ENCODE results near the gene ZBTB2. TPM values are rescaled to one million over a fixed set of nuclear protein-coding genes. Genes with fewer than 3 reads are reported as not detected.

ZBTB2 gene
- total RNA-seq, 1 donor from 2014 or later: 11.6 TPM

- H4K20me1 ChIP-seq (ENCODE audit: low read depth): peaks cover 16% of the 10 kb centered on the region
- no peaks in the 10 kb centered on the region for H3K36me3 ChIP-seq
- H3K27ac Mint-ChIP-seq: no peak overlapping the region
- H3K4me1 ChIP-seq: peaks cover 18% of the 10 kb centered on the region
- no peaks in the 10 kb centered on the region for H3K9me3 Mint-ChIP-seq
- H3K4me3 ChIP-seq: no peak overlapping the region
- no peak for DNase-seq (ENCODE audit: low spot score)
- H3K36me3 Mint-ChIP-seq: peaks cover 10% of the 10 kb centered on the region
- H3K4me1 Mint-ChIP-seq: peaks cover 33% of the 10 kb centered on the region
- H3K9ac ChIP-seq: no peak overlapping the region
- H3K9me3 ChIP-seq (ENCODE audit: low read depth): no peaks in the 10 kb centered on the region
- peak overlapping the region; percentile 18 for H3K4me3 Mint-ChIP-seq
- H2AFZ ChIP-seq (replicated peaks): no peak overlapping the region
- H3K27me3 ChIP-seq: no peaks in the 10 kb centered on the region
- peaks cover 83% of the 10 kb centered on the region for H3K79me2 ChIP-seq (ENCODE audit: low read depth)
- H3K4me2 ChIP-seq: no peak overlapping the region
- peaks cover 8% of the 10 kb centered on the region for H3K27me3 Mint-ChIP-seq (ENCODE audit: insufficient read depth, low read depth)
- peaks cover 51% of the 10 kb centered on the region for H3F3A ChIP-seq (ENCODE audit: low read depth)
- TF ChIP-seq EZH2 (IDR thresholded peaks at IDR 0.05) (no peak), CTCF (IDR thresholded peaks at IDR 0.05) (no peak), EZH2phosphoT487 (IDR thresholded peaks at IDR 0.05) (no peak)
- no peak overlapping the region for H3K27ac ChIP-seq
Observed at GRCh38 chr6:151388236-151388635, 3.1 kb downstream of the ZBTB2 start.

GRCh38 chr6:151387175-151387970, 4.0 kb downstream of the ZBTB2 start:
- Mint-ChIP-seq H3K36me3 (peaks cover 6% of the 10 kb centered on the region), H3K4me1 (peaks cover 25% of the 10 kb centered on the region), H3K27ac (no peak overlapping the region), H3K9me3 (no peaks in the 10 kb centered on the region), H3K4me3 (no peak overlapping the region), H3K27me3 (ENCODE audit: insufficient read depth, low read depth) (peaks cover 8% of the 10 kb centered on the region)
- Histone ChIP-seq H3K9ac (no peak overlapping the region), H3K27me3 (no peaks in the 10 kb centered on the region), H3K4me3 (no peak overlapping the region), H3K36me3 (no peaks in the 10 kb centered on the region), H4K20me1 (ENCODE audit: low read depth) (peaks cover 8% of the 10 kb centered on the region), H3K79me2 (ENCODE audit: low read depth) (peaks cover 80% of the 10 kb centered on the region), H3K9me3 (ENCODE audit: low read depth) (no peaks in the 10 kb centered on the region), H3K4me1 (peaks cover 9% of the 10 kb centered on the region), H3K27ac (no peak overlapping the region), H3F3A (ENCODE audit: low read depth) (peaks cover 47% of the 10 kb centered on the region), H2AFZ (replicated peaks) (no peak overlapping the region), H3K4me2 (no peak overlapping the region)
- DNase-seq (ENCODE audit: low spot score): peak; percentile 11
- TF ChIP-seq EZH2phosphoT487 (IDR thresholded peaks at IDR 0.05) (no peak), CTCF (IDR thresholded peaks at IDR 0.05) (no peak), EZH2 (IDR thresholded peaks at IDR 0.05) (no peak)

GRCh38 chr6:151385177-151385576, 6.2 kb downstream of the ZBTB2 start:
- H3K36me3 Mint-ChIP-seq: peaks cover 6% of the 10 kb centered on the region
- no peaks in the 10 kb centered on the region for H3K9me3 ChIP-seq (ENCODE audit: low read depth)
- H3K9ac ChIP-seq: no peak overlapping the region
- no peak overlapping the region for H3K4me3 Mint-ChIP-seq
- H3K4me2 ChIP-seq: no peak overlapping the region
- H3K4me1 ChIP-seq: peaks cover 6% of the 10 kb centered on the region
- peaks cover 87% of the 10 kb centered on the region for H3K79me2 ChIP-seq (ENCODE audit: low read depth)
- H3K4me1 Mint-ChIP-seq: peaks cover 26% of the 10 kb centered on the region
- H3K4me3 ChIP-seq: no peak overlapping the region
- peaks cover 35% of the 10 kb centered on the region for H3F3A ChIP-seq (ENCODE audit: low read depth)
- H3K27ac Mint-ChIP-seq: no peak overlapping the region
- TF ChIP-seq EZH2 (IDR thresholded peaks at IDR 0.05): no peak
- no peak for TF ChIP-seq EZH2phosphoT487 (IDR thresholded peaks at IDR 0.05)
- TF ChIP-seq CTCF (IDR thresholded peaks at IDR 0.05): no peak
- H3K36me3 ChIP-seq: no peaks in the 10 kb centered on the region
- H3K27me3 ChIP-seq: no peaks in the 10 kb centered on the region
- no peak overlapping the region for H3K27ac ChIP-seq
- no peaks in the 10 kb centered on the region for H3K9me3 Mint-ChIP-seq
- H2AFZ ChIP-seq (replicated peaks): no peak overlapping the region
- no peaks in the 10 kb centered on the region for H4K20me1 ChIP-seq (ENCODE audit: low read depth)
- no peak for DNase-seq (ENCODE audit: low spot score)
- peaks cover 4% of the 10 kb centered on the region for H3K27me3 Mint-ChIP-seq (ENCODE audit: insufficient read depth, low read depth)

Data from neural progenitor cell (in vitro differentiated cells).